ENCODE data around the gene HSD11B1.

Gene HSD11B1

GRCh38 chr1:209728466-209728865 is 23.8 kb downstream of the HSD11B1 start:
- DNase-seq (ENCODE audit: low spot score), result peak; percentile 87

GRCh38 chr1:209729436-209729835 is 24.8 kb downstream of the HSD11B1 start:
- DNase-seq (ENCODE audit: low spot score), result no peak

- DNase-seq (ENCODE audit: low spot score), result no peak
Observed at GRCh38 chr1:209732725-209733124, 28.1 kb downstream of the HSD11B1 start.

GRCh38 chr1:209733409-209734192 is 29.0 kb downstream of the HSD11B1 start:
- DNase-seq (ENCODE audit: low spot score), result no peak

- no peak for DNase-seq (ENCODE audit: low spot score)
Observed at GRCh38 chr1:209736490-209737117, 32.0 kb downstream of the HSD11B1 start.

GRCh38 chr1:209737118-209737505 is 32.5 kb downstream of the HSD11B1 start:
- DNase-seq (ENCODE audit: low spot score), result no peak

- no peak for DNase-seq (ENCODE audit: low spot score)
Observed at GRCh38 chr1:209738270-209738669, 33.6 kb downstream of the HSD11B1 start.

- DNase-seq (ENCODE audit: low spot score), result no peak
Observed at GRCh38 chr1:209741193-209741592, 36.5 kb downstream of the HSD11B1 start.

- no peak for DNase-seq (ENCODE audit: low spot score)
Observed at GRCh38 chr1:209741889-209742288, 37.2 kb downstream of the HSD11B1 start.

- DNase-seq (ENCODE audit: low spot score), result no peak
Observed at GRCh38 chr1:209742409-209743144, 37.9 kb downstream of the HSD11B1 start.

GRCh38 chr1:209743145-209743482 is 38.5 kb downstream of the HSD11B1 start:
- DNase-seq (ENCODE audit: low spot score), result no peak

GRCh38 chr1:209746451-209747165 is 42.0 kb downstream of the HSD11B1 start:
- DNase-seq (ENCODE audit: low spot score), result no peak

GRCh38 chr1:209747580-209748262 is 43.1 kb downstream of the HSD11B1 start:
- peak; percentile 84 for DNase-seq (ENCODE audit: low spot score)

GRCh38 chr1:209748620-209749019 is 44.0 kb downstream of the HSD11B1 start:
- no peak for DNase-seq (ENCODE audit: low spot score)

GRCh38 chr1:209749205-209749604 is 44.6 kb downstream of the HSD11B1 start:
- DNase-seq (ENCODE audit: low spot score), result no peak

- DNase-seq (ENCODE audit: low spot score), result no peak
Observed at GRCh38 chr1:209749670-209750323, 45.2 kb downstream of the HSD11B1 start.

- DNase-seq (ENCODE audit: low spot score), result no peak
Observed at GRCh38 chr1:209751627-209752231, 47.1 kb downstream of the HSD11B1 start.

GRCh38 chr1:209752890-209753289 is 48.2 kb downstream of the HSD11B1 start:
- no peak for DNase-seq (ENCODE audit: low spot score)

GRCh38 chr1:209755256-209755655 is 50.6 kb downstream of the HSD11B1 start:
- no peak for DNase-seq (ENCODE audit: low spot score)

GRCh38 chr1:209755926-209756614 is 51.4 kb downstream of the HSD11B1 start, which contains the start of gene TRAF3IP3:
TRAF3IP3 (plus strand) TSS chr1:209756053; CDS start chr1:209760040, 3,987 bp downstream.
- DNase-seq (ENCODE audit: low spot score), result no peak
